Right lobe of liver (tissue), 6 donors: Measurements from ENCODE around the gene CEP89. TPM values are rescaled to one million over a fixed set of nuclear protein-coding genes. Genes with fewer than 3 reads are reported as not detected.

ENCODE experiments used
- ATAC-seq, 4 donors: fragments of 200-7000 bp; cut with Tn5 transposase; one replicate each; pipeline ENCODE4 v1.9.1; 2020; ENCODE audit warnings: mild to moderate bottlenecking in 4 of 4, moderate library complexity in 4 of 4
- DNase-seq, 3 donors: peaks; one replicate each; pipeline ENCODE4 v3.0.0-alpha.2; 2020
- H3K27ac ChIP-seq, 3 donors: fragments of 200-600 bp; one replicate each; pipeline ENCODE4 v1.8.0; 2022
- H3K27me3 ChIP-seq, 2 donors: fragments of 200-600 bp; one replicate each; pipeline ENCODE4 v1.8.0; 2022
- H3K36me3 ChIP-seq, 4 donors: fragments of 200-600 bp; sonication (generic) in 1 of 4; one replicate each; pipeline versions ENCODE4 v1.5.1 to v1.8.0; 2017 to 2022; ENCODE audit warnings: control low read depth in 1 of 4
- H3K4me1 ChIP-seq, 4 donors: fragments of 200-600 bp; sonication (generic) in 1 of 4; one replicate each; pipeline versions ENCODE4 v1.5.1 to v1.8.0; 2017 to 2022; ENCODE audit warnings: control low read depth in 1 of 4
- H3K4me3 ChIP-seq, 3 donors: fragments of 200-600 bp; one replicate each; pipeline ENCODE4 v1.8.0; 2022
- H3K9me3 ChIP-seq, 4 donors: fragments of 200-600 bp; sonication (generic) in 1 of 4; one replicate each; pipeline versions ENCODE4 v1.5.1 to v1.8.0; 2017 to 2022; ENCODE audit warnings: control low read depth in 1 of 4
- CTCF ChIP-seq, 4 donors: fragments of 200-600 bp in 3 of 4; fragments of 450-650 bp in 1 of 4; IDR thresholded peaks; one replicate each; pipeline versions ENCODE4 v1.5.1 to v1.8.0; 2016 to 2022; ENCODE audit warnings: antibody characterized with exemption in 4 of 4, mild to moderate bottlenecking in 2 of 4
- POLR2A ChIP-seq: fragments of 450-650 bp; IDR thresholded peaks from one replicate; pipeline ENCODE4 v1.6.1; 2017; ENCODE audit warnings: antibody characterized with exemption, mild to moderate bottlenecking
- WGBS: methylation state at CpG from one replicate; pipeline ENCODE4 v1.1.6; 2018; ENCODE audit warnings: low coverage, low lambda C conversion rate; ENCODE audit not compliant: insufficient coverage; ENCODE audit errors: missing lambda C conversion rate; 5-methylcytosine and 5-hydroxymethylcytosine counted together
- intact Hi-C, 2 donors: fragments of 100-400 bp; cut with DNase I; formaldehyde crosslinking; loops; one replicate each; pipeline versions ENCODE4 v1.11.2 to v1.14.1; 2022
- total RNA-seq, 6 experiments: library from RNA; depleted of rRNA in 2 of 6; stranded (reverse); fragments of >200 nt in 2 of 6; fragmentation: NEBNext Ultra II Directional in 3 of 6; extraction: Animal tissue kit (Norgen Biotek cat#: 25700) in 3 of 6; gene quantifications; one replicate each; pipeline versions ENCODE4 v1.1.0 to v1.2.4, GENCODE V29; 2016 to 2023
- donor health status: DM: no; HTN: yes; CAD: no.
- donor health status: DM: no; HTN: no; CAD: no.
- donor health status: DM: no; HTN: no; CAD: no.
- donor health status: DM: no; HTN: yes; CAD: no.
- donor health status: DM: no; HTN: yes; CAD: no.

The CEP89 gene
- total RNA-seq, 6 experiments from 2014 or later, result 2.9 to 5.7 (median 4.7) TPM

- intact Hi-C loops, result no loop called here
- Histone ChIP-seq H3K27me3 (no peaks in the 10 kb centered on the region), H3K36me3 (no peaks in the 10 kb centered on the region), H3K4me3 (no peak overlapping the region), H3K4me1 (peaks cover 0 to 3% (median 0%) of the 10 kb centered on the region in 4 donors), H3K9me3 (no peaks in the 10 kb centered on the region), H3K27ac (no peak overlapping the region)
- no peak for DNase-seq
- TF ChIP-seq CTCF (IDR thresholded peaks at IDR 0.05) (no peak), POLR2A (no peak)
- ATAC-seq, result no peak
- WGBS, result 95% methylated on average over 4 of the region's 12 CpGs
Measured at GRCh38 chr19:32878988-32879387, 92.8 kb downstream of the CEP89 start.

GRCh38 chr19:32877977-32878745 is 93.6 kb downstream of the CEP89 start:
- Histone ChIP-seq H3K4me3 (no peak overlapping the region), H3K9me3 (no peaks in the 10 kb centered on the region), H3K27ac (no peak overlapping the region), H3K36me3 (no peaks in the 10 kb centered on the region), H3K4me1 (peaks cover 0 to 3% (median 0%) of the 10 kb centered on the region in 4 donors), H3K27me3 (no peaks in the 10 kb centered on the region)
- TF ChIP-seq CTCF (IDR thresholded peaks at IDR 0.05), result no peak
- TF ChIP-seq POLR2A, result no peak
- ATAC-seq (no peak), DNase-seq (no peak)
- 91% methylated on average over 10 of the region's 14 CpGs for WGBS
- intact Hi-C loops, result no loop called here

DNA sequence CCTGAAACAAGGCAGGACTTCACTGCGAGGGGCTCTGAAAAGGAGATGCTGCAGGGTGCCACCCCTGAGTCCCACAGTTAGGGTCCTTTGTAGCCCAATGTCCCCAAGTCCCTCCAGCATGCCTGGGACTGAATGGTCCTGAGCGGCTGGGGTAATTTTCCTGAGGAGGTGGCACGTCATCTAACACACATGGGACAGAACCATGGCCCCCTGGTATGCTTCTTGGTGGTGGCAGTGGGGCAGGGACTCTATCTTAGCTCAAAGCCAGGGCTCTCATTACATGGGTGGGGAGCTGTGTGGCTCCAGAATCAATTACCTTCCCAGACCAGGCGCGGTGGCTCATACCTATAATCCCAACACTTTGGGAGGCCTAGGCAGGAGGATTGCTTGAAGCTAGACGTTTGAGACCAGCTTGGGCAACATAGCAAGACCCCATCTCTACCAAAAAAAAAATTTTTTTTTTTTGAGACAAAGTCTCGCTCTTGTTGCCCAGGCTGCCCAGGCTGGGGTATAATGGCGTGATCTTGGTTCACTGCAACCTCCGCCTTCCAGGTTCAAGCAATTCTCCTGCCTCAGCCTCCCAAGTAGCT is 94.3 kb downstream of the CEP89 start:
- H3K36me3 ChIP-seq, result no peaks in the 10 kb centered on the region
- TF ChIP-seq POLR2A (no peak), CTCF (IDR thresholded peaks at IDR 0.05) (no peak)
- no peak overlapping the region for H3K27ac ChIP-seq
- H3K4me1 ChIP-seq, result peaks cover 0 to 3% (median 0%) of the 10 kb centered on the region in 4 donors
- no peak overlapping the region for H3K4me3 ChIP-seq
- H3K9me3 ChIP-seq, result no peaks in the 10 kb centered on the region
- no peaks in the 10 kb centered on the region for H3K27me3 ChIP-seq
- no peak for DNase-seq
- intact Hi-C loops, result no loop called here
- no peak for ATAC-seq
- WGBS, result 98% methylated on average over 5 of the region's 9 CpGs

- TF ChIP-seq CTCF (IDR thresholded peaks at IDR 0.05) (no peak), POLR2A (no peak)
- DNase-seq, result no peak
- Histone ChIP-seq H3K4me1 (peaks cover 0 to 3% (median 0%) of the 10 kb centered on the region in 4 donors), H3K36me3 (no peaks in the 10 kb centered on the region), H3K27me3 (no peaks in the 10 kb centered on the region), H3K4me3 (no peak overlapping the region), H3K9me3 (no peaks in the 10 kb centered on the region), H3K27ac (no peak overlapping the region)
- 86% methylated on average over 12 of the region's 12 CpGs for WGBS
- ATAC-seq, result no peak
- intact Hi-C loops, result no loop called here
Measured at GRCh38 chr19:32876919-32877285, 94.9 kb downstream of the CEP89 start.
